Keratinocyte (primary cell): Measurements from ENCODE around the gene LRP1B.

Source experiments
- EZH2 ChIP-seq: IDR thresholded peaks from one replicate; pipeline ENCODE4 v1.6.1; 2012; ENCODE audit warnings: inconsistent platforms, mild to moderate bottlenecking, low read length, moderate library complexity
- TF ChIP-seq, protein P1 (sequence below), 3 experiments: IDR thresholded peaks in 1 of 3; conservative IDR thresholded peaks in 1 of 3; optimal IDR thresholded peaks in 1 of 3; 2 replicates in 2 of 3; 3 replicates in 1 of 3; pipeline versions ENCODE3 to v1.5.1; 2011; ENCODE audit warnings: low read length in 3 of 3, mild to moderate bottlenecking in 3 of 3, moderate library complexity in 2 of 3, control low read depth in 1 of 3, inconsistent platforms in 1 of 3; ENCODE audit not compliant: insufficient read depth in 2 of 3; ENCODE audit errors: extremely low read depth in 1 of 3

DNA sequence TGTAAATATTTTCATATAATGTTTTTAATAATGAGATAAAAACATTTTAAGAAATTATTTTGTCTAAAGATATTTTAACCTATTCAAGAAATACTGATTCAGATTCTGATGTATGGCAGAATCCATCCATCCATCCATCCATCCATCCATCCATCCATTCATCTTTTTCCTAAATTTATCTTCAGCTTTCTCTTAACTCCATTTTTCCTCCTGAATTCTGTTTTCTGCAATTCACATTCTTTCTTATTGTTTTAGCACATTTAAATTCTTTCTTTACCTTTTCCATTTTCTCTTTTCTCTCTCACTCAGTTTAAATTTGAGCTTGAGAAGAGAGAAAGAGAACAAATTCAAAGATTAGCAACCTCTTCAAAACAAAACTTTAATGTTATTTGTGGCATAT is 3.6 kb downstream of the LRP1B start:
- TF ChIP-seq, protein P1, sequence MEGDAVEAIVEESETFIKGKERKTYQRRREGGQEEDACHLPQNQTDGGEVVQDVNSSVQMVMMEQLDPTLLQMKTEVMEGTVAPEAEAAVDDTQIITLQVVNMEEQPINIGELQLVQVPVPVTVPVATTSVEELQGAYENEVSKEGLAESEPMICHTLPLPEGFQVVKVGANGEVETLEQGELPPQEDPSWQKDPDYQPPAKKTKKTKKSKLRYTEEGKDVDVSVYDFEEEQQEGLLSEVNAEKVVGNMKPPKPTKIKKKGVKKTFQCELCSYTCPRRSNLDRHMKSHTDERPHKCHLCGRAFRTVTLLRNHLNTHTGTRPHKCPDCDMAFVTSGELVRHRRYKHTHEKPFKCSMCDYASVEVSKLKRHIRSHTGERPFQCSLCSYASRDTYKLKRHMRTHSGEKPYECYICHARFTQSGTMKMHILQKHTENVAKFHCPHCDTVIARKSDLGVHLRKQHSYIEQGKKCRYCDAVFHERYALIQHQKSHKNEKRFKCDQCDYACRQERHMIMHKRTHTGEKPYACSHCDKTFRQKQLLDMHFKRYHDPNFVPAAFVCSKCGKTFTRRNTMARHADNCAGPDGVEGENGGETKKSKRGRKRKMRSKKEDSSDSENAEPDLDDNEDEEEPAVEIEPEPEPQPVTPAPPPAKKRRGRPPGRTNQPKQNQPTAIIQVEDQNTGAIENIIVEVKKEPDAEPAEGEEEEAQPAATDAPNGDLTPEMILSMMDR (optimal IDR thresholded peaks at IDR 0.05 in 1 of 3, IDR thresholded peaks at IDR 0.05 in 1 of 3, conservative IDR thresholded peaks at IDR 0.05 in 1 of 3; ENCODE audit: extremely low read depth in 1 of 3, insufficient read depth in 2 of 3, low read length in 3 of 3), result no peak
- no peak for TF ChIP-seq EZH2
